Measurements from ENCODE around the gene NFKBIE.

Gene NFKBIE

GRCh38 chr6:44228031-44228430, 37.3 kb downstream of the NFKBIE start:
- Mint-ChIP-seq H3K27me3 (no peaks in the 10 kb centered on the region), H3K27ac (no peak overlapping the region), H3K36me3 (ENCODE audit: low read depth) (peaks cover 87% of the 10 kb centered on the region), H3K4me3 (no peak overlapping the region), H3K4me1 (ENCODE audit: low read depth) (peaks cover 21% of the 10 kb centered on the region), H3K9me3 (no peaks in the 10 kb centered on the region)
- DNase-seq, result no peak

DNA sequence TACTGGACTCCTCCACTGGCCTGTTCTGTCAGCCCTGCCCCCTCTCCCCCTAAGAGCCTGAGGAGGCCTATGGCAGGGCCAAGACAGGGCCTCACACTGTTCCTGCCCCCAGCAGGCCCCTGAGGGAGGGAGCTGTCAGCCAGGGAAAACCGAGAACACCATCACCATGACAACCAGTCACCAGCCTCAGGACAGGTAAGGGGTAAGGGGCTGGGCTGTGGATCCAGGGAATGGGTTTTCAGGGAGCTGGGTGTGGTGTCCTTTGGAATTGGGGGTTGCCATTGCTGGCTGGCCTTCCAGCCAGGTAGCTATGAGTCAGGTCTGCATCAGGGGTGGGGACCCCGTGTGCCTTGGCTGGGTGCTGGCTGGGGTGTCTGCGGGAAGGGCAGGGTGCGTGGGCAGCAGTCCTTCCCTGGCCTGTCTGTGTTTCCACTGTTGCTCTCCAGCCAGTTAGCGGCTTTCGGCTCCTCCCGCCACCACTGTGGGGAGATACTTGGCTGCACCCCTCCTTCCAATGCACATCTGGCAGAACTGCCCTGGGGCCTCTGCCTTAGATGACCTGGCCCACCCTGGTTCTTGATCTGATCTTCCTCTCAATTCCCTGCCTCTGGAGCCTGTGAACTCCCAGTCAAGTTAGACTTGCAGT, 38.1 kb downstream of the NFKBIE start:
- H3K36me3 Mint-ChIP-seq (ENCODE audit: low read depth), result peaks cover 81% of the 10 kb centered on the region
- no peak overlapping the region for H3K4me3 Mint-ChIP-seq
- no peaks in the 10 kb centered on the region for H3K27me3 Mint-ChIP-seq
- peaks cover 29% of the 10 kb centered on the region for H3K4me1 Mint-ChIP-seq (ENCODE audit: low read depth)
- no peak overlapping the region for H3K27ac Mint-ChIP-seq
- DNase-seq, result no peak
- H3K9me3 Mint-ChIP-seq, result no peaks in the 10 kb centered on the region

DNA sequence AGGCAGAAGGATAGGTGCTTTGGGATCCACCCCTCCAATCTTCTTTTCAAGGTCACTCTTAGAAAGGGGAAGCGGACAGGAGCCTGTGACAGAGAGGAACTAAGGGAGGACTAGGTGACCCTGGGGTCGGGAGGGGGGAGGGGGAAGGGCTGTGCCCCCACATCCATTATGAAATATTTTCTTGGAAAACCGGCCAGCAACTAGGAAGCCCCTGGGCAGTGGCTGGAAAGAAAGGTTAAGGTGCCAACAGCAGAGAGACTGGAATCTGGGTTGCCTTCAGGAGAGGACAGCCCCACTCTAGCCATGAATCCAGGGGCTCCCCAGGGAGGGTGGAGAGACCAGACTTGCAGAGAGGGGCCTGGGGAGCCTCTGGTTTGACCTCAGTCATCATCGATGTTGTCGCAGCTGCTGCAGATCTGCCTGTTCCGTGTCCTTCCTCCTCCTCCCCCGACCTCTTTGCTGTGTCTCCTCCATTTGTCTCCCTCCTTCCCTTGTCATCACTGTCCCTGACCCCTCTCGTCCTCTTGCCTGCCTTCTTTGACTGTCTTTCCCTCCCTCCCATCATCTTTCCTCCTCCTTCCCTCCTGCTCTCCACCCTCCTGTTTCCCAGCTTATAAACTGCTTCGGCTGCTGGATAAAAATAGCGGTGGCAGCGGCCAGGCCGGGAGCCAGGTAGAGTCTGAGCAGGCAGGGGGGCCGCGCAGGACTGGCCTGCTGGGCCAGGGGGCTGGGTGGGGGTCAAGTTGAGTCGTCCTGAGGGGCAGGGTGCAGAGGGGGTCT, 38.8 kb downstream of the NFKBIE start:
- peaks cover 35% of the 10 kb centered on the region for H3K4me1 Mint-ChIP-seq (ENCODE audit: low read depth)
- H3K4me3 Mint-ChIP-seq, result peak overlapping the region; percentile 90
- H3K9me3 Mint-ChIP-seq, result no peaks in the 10 kb centered on the region
- no peak overlapping the region for H3K27ac Mint-ChIP-seq
- H3K36me3 Mint-ChIP-seq (ENCODE audit: low read depth), result peaks cover 74% of the 10 kb centered on the region
- no peak for DNase-seq
- H3K27me3 Mint-ChIP-seq, result no peaks in the 10 kb centered on the region

DNA sequence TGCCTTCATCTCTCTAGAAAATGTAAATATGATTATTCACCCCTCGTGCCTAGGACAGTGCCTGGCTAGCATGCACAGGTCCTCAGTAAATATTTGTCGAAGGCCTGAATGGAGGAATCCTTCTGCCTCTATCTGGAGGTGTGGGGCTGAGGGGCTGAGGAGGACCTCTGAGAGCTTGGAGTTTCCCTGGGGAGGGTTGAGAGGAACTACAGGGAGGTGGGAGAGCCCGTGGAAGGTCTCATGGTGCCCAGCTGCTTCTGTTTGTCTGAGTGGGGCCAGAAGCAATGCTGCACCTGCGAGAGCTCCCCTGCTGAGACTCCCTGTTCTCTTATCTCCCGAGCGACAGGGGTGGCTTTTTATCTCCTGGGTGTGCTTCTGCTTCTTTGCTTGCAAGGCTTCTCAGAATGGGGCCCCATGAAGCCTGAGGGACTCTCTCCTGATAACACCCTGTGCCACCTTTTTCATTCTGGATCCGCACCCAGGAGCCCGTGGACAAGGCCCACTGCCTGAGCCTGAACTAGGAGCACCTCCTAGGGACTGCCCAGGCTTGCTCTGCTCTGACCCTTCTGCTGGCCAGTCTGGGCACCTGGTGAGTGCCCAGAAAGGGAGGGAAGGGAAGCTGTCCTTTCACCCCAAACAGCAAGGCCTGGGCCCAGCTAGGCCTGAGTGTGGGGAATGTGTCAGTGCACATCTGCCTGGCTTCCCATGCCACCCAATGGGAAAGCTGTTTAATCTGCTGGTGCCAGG, 39.6 kb downstream of the NFKBIE start:
- H3K9me3 Mint-ChIP-seq, result no peaks in the 10 kb centered on the region
- no peak overlapping the region for H3K27ac Mint-ChIP-seq
- peaks cover 66% of the 10 kb centered on the region for H3K36me3 Mint-ChIP-seq (ENCODE audit: low read depth)
- no peaks in the 10 kb centered on the region for H3K27me3 Mint-ChIP-seq
- DNase-seq, result no peak
- peaks cover 41% of the 10 kb centered on the region for H3K4me1 Mint-ChIP-seq (ENCODE audit: low read depth)
- H3K4me3 Mint-ChIP-seq, result peak overlapping the region; percentile 90

DNA sequence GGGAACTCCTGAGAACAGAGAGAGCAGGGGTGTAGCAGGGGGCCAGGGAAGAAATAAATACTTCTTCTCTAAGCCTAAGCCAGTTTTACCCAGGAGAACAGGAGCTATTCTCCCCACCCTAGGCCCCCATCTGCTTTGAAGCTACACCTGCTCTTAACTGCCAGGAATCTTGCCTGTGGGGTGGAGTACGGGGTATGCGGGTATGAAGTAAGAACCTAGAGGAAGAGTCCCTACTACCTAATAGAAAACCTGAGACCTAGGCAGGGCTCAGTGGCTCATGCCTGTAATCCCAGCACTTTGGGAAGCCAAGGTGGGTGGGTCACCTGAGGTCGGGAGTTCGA, 40.4 kb downstream of the NFKBIE start:
- Mint-ChIP-seq H3K4me1 (ENCODE audit: low read depth) (peaks cover 43% of the 10 kb centered on the region), H3K36me3 (ENCODE audit: low read depth) (peaks cover 57% of the 10 kb centered on the region), H3K27me3 (peaks cover 2% of the 10 kb centered on the region), H3K4me3 (peak overlapping the region; percentile 90), H3K9me3 (no peaks in the 10 kb centered on the region), H3K27ac (peak overlapping the region; percentile 87)
- DNase-seq, result no peak

- Mint-ChIP-seq H3K27me3 (peaks cover 4% of the 10 kb centered on the region), H3K4me3 (peak overlapping the region; percentile 90), H3K9me3 (no peaks in the 10 kb centered on the region), H3K27ac (peak overlapping the region; percentile 87), H3K4me1 (ENCODE audit: low read depth) (peaks cover 47% of the 10 kb centered on the region), H3K36me3 (ENCODE audit: low read depth) (peaks cover 51% of the 10 kb centered on the region)
- DNase-seq, result no peak
Measured at GRCh38 chr6:44224029-44224964, 41.1 kb downstream of the NFKBIE start.

- peaks cover 10% of the 10 kb centered on the region for H3K27me3 Mint-ChIP-seq
- peaks cover 43% of the 10 kb centered on the region for H3K36me3 Mint-ChIP-seq (ENCODE audit: low read depth)
- H3K9me3 Mint-ChIP-seq, result no peaks in the 10 kb centered on the region
- DNase-seq, result peak; percentile 92
- peak within 1 kb of the TSS; percentile 87 for H3K27ac Mint-ChIP-seq
- H3K4me3 Mint-ChIP-seq, result peak within 1 kb of the TSS; percentile 90
- peaks cover 52% of the 10 kb centered on the region for H3K4me1 Mint-ChIP-seq (ENCODE audit: low read depth)
Measured at GRCh38 chr6:44223319-44224028, 41.9 kb downstream of the NFKBIE start, which contains the start of gene SLC29A1. Gene SLC29A1, plus strand, starts transcription at chr6:44223595. Its CDS starts 3,719 bp downstream, at chr6:44227314.

- Mint-ChIP-seq H3K4me1 (ENCODE audit: low read depth) (peaks cover 54% of the 10 kb centered on the region), H3K36me3 (ENCODE audit: low read depth) (peaks cover 35% of the 10 kb centered on the region), H3K27me3 (peaks cover 16% of the 10 kb centered on the region), H3K9me3 (no peaks in the 10 kb centered on the region), H3K27ac (peak overlapping the region; percentile 80), H3K4me3 (peak overlapping the region; percentile 90)
- no peak for DNase-seq
Measured at GRCh38 chr6:44222486-44223318, 42.6 kb downstream of the NFKBIE start.

GRCh38 chr6:44221961-44222335, 43.4 kb downstream of the NFKBIE start:
- peaks cover 54% of the 10 kb centered on the region for H3K4me1 Mint-ChIP-seq (ENCODE audit: low read depth)

GRCh38 chr6:44221291-44221960, 43.9 kb downstream of the NFKBIE start:
- Mint-ChIP-seq H3K4me1 (ENCODE audit: low read depth) (peaks cover 53% of the 10 kb centered on the region), H3K36me3 (ENCODE audit: low read depth) (peaks cover 24% of the 10 kb centered on the region), H3K4me3 (no peak overlapping the region), H3K9me3 (no peaks in the 10 kb centered on the region), H3K27ac (peak overlapping the region; percentile 69), H3K27me3 (peaks cover 23% of the 10 kb centered on the region)
- peak; percentile 78 for DNase-seq

More at GRCh38 chr6:44221961-44222335, 43.4 kb downstream of the NFKBIE start:
- H3K9me3 Mint-ChIP-seq, result no peaks in the 10 kb centered on the region
- H3K27me3 Mint-ChIP-seq, result peaks cover 18% of the 10 kb centered on the region
- H3K27ac Mint-ChIP-seq, result no peak overlapping the region
- H3K4me3 Mint-ChIP-seq, result no peak overlapping the region
- no peak for DNase-seq
- peaks cover 28% of the 10 kb centered on the region for H3K36me3 Mint-ChIP-seq (ENCODE audit: low read depth)

DNA sequence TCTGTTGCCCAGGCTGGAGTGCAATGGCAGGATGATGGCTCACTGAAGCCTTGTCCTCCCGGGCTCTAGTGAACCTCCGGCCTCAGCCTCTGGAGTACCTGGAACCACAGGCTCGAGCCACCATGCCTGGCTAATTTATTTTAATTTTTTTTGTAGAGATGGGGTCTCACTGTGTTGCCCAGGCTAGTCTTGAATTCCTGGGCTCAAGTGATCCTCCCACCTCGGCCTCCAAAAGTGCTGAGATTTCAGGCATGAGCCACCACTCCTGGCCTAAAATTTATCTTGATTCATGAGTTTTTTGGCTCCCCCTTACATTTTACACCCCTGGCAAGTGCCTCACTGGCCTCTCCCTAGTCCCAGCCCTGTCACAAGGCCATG, 44.4 kb downstream of the NFKBIE start:
- peaks cover 49% of the 10 kb centered on the region for H3K4me1 Mint-ChIP-seq (ENCODE audit: low read depth)
- H3K4me3 Mint-ChIP-seq, result no peak overlapping the region
- no peaks in the 10 kb centered on the region for H3K9me3 Mint-ChIP-seq
- peaks cover 27% of the 10 kb centered on the region for H3K27me3 Mint-ChIP-seq
- H3K27ac Mint-ChIP-seq, result peak overlapping the region; percentile 69
- peaks cover 19% of the 10 kb centered on the region for H3K36me3 Mint-ChIP-seq (ENCODE audit: low read depth)
- no peak for DNase-seq

Data from activated T-cell treated with anti-CD3 and anti-CD28 coated beads, Interleukin-2, amount 50 U/mL, for 24 hours (primary cell).